ENCODE data around the gene CACNA1H. TPM values are rescaled to one million over a fixed set of nuclear protein-coding genes. Genes with fewer than 3 reads are reported as not detected.
A peak's percentile ranks its signal among the peaks of the same experiment; 100 is the strongest.
"Not testable (repeated sequence)": the region's sequence is repeated elsewhere in the genome, so short reads cannot be mapped to it uniquely, and the experiment has no call there.

The CACNA1H gene
- total RNA-seq, 1 experiment from 2014 or later: 31.1 TPM

DNA sequence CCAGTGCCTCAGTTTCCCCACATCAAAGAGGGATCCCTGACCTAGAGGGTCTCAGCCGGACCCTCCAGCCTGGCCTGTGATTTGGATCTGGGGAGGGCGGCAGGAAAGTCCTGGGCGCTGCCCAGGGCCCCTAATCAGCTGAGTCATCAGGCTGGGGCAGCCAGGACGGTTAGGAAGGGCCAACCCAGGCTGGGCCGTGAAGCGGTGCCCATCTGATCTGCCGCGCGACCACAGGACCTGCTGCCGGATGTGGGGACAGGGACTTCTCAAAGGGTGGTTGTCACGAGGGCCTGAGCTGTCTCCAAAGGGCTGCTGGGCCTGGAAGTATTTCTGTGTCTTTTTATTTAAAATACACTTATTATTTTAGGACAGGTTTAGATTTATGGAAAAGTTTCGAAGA is 92.0 kb downstream of the CACNA1H start:
- peak; percentile 55 for ATAC-seq
- Histone ChIP-seq H3K27me3 (ENCODE audit: control insufficient read depth, insufficient read depth, low read length) (no peaks in the 10 kb centered on the region), H3K9me3 (ENCODE audit: control insufficient read depth, insufficient read depth, low read depth, low read length) (no peaks in the 10 kb centered on the region), H3K36me3 (ENCODE audit: control insufficient read depth, insufficient read depth, low read length) (no peaks in the 10 kb centered on the region), H3K4me1 (ENCODE audit: control insufficient read depth, insufficient read depth, low read length) (peaks cover 9% of the 10 kb centered on the region), H3K4me3 (ENCODE audit: low read depth in 2 of 2, low read length in 2 of 2) (no peak overlapping the region), H3K27ac (ENCODE audit: low read length) (no peak overlapping the region; the same call in 1 of the 2 replicates)
- no TSS peak for BruUV-seq (replicated peaks)
- TF ChIP-seq, protein P1, sequence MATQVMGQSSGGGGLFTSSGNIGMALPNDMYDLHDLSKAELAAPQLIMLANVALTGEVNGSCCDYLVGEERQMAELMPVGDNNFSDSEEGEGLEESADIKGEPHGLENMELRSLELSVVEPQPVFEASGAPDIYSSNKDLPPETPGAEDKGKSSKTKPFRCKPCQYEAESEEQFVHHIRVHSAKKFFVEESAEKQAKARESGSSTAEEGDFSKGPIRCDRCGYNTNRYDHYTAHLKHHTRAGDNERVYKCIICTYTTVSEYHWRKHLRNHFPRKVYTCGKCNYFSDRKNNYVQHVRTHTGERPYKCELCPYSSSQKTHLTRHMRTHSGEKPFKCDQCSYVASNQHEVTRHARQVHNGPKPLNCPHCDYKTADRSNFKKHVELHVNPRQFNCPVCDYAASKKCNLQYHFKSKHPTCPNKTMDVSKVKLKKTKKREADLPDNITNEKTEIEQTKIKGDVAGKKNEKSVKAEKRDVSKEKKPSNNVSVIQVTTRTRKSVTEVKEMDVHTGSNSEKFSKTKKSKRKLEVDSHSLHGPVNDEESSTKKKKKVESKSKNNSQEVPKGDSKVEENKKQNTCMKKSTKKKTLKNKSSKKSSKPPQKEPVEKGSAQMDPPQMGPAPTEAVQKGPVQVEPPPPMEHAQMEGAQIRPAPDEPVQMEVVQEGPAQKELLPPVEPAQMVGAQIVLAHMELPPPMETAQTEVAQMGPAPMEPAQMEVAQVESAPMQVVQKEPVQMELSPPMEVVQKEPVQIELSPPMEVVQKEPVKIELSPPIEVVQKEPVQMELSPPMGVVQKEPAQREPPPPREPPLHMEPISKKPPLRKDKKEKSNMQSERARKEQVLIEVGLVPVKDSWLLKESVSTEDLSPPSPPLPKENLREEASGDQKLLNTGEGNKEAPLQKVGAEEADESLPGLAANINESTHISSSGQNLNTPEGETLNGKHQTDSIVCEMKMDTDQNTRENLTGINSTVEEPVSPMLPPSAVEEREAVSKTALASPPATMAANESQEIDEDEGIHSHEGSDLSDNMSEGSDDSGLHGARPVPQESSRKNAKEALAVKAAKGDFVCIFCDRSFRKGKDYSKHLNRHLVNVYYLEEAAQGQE (IDR thresholded peaks at IDR 0.05; ENCODE audit: insufficient read depth in 1 of 2, low read depth in 2 of 2, low read length in 1 of 2): no peak
- TF ChIP-seq, protein P2, sequence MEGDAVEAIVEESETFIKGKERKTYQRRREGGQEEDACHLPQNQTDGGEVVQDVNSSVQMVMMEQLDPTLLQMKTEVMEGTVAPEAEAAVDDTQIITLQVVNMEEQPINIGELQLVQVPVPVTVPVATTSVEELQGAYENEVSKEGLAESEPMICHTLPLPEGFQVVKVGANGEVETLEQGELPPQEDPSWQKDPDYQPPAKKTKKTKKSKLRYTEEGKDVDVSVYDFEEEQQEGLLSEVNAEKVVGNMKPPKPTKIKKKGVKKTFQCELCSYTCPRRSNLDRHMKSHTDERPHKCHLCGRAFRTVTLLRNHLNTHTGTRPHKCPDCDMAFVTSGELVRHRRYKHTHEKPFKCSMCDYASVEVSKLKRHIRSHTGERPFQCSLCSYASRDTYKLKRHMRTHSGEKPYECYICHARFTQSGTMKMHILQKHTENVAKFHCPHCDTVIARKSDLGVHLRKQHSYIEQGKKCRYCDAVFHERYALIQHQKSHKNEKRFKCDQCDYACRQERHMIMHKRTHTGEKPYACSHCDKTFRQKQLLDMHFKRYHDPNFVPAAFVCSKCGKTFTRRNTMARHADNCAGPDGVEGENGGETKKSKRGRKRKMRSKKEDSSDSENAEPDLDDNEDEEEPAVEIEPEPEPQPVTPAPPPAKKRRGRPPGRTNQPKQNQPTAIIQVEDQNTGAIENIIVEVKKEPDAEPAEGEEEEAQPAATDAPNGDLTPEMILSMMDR (IDR thresholded peaks at IDR 0.05): no peak
- TF ChIP-seq POLR2AphosphoS5 (IDR thresholded peaks at IDR 0.05; ENCODE audit: low read depth, low read length) (no peak), SIN3A (IDR thresholded peaks at IDR 0.05; ENCODE audit: borderline replicate concordance, insufficient read depth, low read depth, low read length) (no peak), TCF7L2 (IDR thresholded peaks at IDR 0.05; ENCODE audit: low read depth, low read length) (no peak)
- in situ Hi-C loops (cut with HindIII; ENCODE audit: low pct_unique_long_range_greater_than_20kb, low sequenced_read_pairs): no loop called here
- intact Hi-C loops (cut with micrococcal nuclease; ENCODE audit: unreplicated experiment): no loop called here
- ChIA-PET CTCF (no interaction called here), POLR2A (no interaction called here)
- no peak for DNase-seq (ENCODE audit: low read depth, low spot score)

DNA sequence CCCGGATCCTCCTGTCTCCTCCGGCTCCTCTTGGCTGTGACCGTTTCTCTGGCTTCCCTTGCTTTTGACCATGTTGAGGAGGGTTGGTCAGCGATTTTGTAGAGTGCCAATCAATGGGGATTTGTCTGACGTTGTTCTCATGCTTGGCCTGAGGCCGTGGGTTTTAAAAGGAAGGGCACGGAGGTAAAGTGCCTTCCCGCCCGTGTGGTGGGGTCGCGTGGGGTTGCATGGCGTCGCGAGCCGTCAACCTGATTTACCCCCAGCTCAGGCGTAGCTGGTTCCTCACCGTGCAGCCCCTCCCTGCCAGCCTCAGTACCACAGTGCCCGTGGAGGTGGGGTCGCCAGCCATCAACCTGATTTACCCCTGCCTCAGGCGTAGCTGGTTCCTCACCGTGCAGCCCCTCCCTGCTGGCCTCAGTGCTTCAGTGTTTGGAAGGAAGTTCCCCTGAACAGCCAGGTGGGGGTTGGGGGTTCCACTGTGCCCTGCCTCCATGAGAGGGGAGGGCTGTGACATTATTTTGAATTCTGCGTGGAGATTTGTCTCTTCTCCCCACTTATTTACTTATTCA is 92.6 kb downstream of the CACNA1H start:
- Histone ChIP-seq H3K4me1 (ENCODE audit: control insufficient read depth, insufficient read depth, low read length) (peaks cover 9% of the 10 kb centered on the region), H3K27me3 (ENCODE audit: control insufficient read depth, insufficient read depth, low read length) (no peaks in the 10 kb centered on the region), H3K9me3 (ENCODE audit: control insufficient read depth, insufficient read depth, low read depth, low read length) (no peaks in the 10 kb centered on the region), H3K4me3 (ENCODE audit: low read depth in 2 of 2, low read length in 2 of 2) (no peak overlapping the region), H3K36me3 (ENCODE audit: control insufficient read depth, insufficient read depth, low read length) (no peaks in the 10 kb centered on the region), H3K27ac (ENCODE audit: low read length) (peak overlapping the region; percentile 66)
- CTCF ChIA-PET: no interaction called here
- BruUV-seq (replicated peaks): no TSS peak
- TF ChIP-seq SIN3A (IDR thresholded peaks at IDR 0.05; ENCODE audit: borderline replicate concordance, insufficient read depth, low read depth, low read length) (no peak), POLR2AphosphoS5 (IDR thresholded peaks at IDR 0.05; ENCODE audit: low read depth, low read length) (no peak), TCF7L2 (IDR thresholded peaks at IDR 0.05; ENCODE audit: low read depth, low read length) (no peak)
- TF ChIP-seq, protein P1 (IDR thresholded peaks at IDR 0.05; ENCODE audit: insufficient read depth in 1 of 2, low read depth in 2 of 2, low read length in 1 of 2): no peak
- TF ChIP-seq, protein P2 (IDR thresholded peaks at IDR 0.05): no peak
- DNase-seq (ENCODE audit: low read depth, low spot score) (no peak), ATAC-seq (no peak)
- intact Hi-C loops (cut with micrococcal nuclease; ENCODE audit: unreplicated experiment): no loop called here
- POLR2A ChIA-PET: no interaction called here
- in situ Hi-C loops (cut with HindIII; ENCODE audit: low pct_unique_long_range_greater_than_20kb, low sequenced_read_pairs): no loop called here

DNA sequence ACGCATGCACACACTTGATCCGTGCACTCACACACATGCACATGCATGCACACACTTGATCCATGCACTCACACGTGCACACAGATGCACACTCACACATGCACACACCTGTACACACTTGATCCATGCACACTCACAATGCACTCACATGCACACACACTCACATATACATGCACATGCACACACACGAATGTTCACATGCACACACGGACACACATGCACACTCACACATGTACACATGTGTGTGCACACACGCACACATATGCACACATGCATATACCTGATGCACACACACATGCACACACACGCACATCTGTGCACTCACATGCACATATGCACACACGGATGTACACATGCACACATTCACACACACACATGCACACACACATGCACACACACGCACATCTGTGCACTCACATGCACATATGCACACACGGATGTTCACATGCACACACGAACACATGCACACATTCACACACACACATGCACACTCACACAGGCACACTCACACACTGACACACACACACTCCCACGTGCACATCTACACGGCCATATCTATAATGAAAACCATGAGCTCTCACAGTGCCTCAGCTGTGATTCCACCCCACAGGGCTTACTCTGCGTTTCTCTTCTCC is 95.1 kb downstream of the CACNA1H start:
- H3K27me3 ChIP-seq (ENCODE audit: control insufficient read depth, insufficient read depth, low read length); intact Hi-C loops (cut with micrococcal nuclease; ENCODE audit: unreplicated experiment); DNase-seq (ENCODE audit: low read depth, low spot score); H3K4me1 ChIP-seq (ENCODE audit: control insufficient read depth, insufficient read depth, low read length); H3K4me3 ChIP-seq (ENCODE audit: low read depth in 2 of 2, low read length in 2 of 2); H3K36me3 ChIP-seq (ENCODE audit: control insufficient read depth, insufficient read depth, low read length); BruUV-seq (replicated peaks); ATAC-seq; in situ Hi-C loops (cut with HindIII; ENCODE audit: low pct_unique_long_range_greater_than_20kb, low sequenced_read_pairs); POLR2A ChIA-PET; H3K9me3 ChIP-seq (ENCODE audit: control insufficient read depth, insufficient read depth, low read depth, low read length); CTCF ChIA-PET; H3K27ac ChIP-seq (ENCODE audit: low read length): not testable (repeated sequence)
